Stimulated activated CD4-positive, alpha-beta T cell treated with anti-CD3 and anti-CD28 coated beads, Interleukin-12 subunit alpha, Interleukin-12 subunit beta, amount 100 ng/mL, for 24 hours (primary cell): ENCODE results near the gene KRCC1.
"Not testable (repeated sequence)": the region's sequence is repeated elsewhere in the genome, so short reads cannot be mapped to it uniquely, and the experiment has no call there.

Experiments
- DNase-seq, 2 experiments: peaks; one replicate each; pipeline ENCODE4 v3.0.0-alpha.2; 2020; ENCODE audit warnings: low read depth in 2 of 2

Gene KRCC1

DNA sequence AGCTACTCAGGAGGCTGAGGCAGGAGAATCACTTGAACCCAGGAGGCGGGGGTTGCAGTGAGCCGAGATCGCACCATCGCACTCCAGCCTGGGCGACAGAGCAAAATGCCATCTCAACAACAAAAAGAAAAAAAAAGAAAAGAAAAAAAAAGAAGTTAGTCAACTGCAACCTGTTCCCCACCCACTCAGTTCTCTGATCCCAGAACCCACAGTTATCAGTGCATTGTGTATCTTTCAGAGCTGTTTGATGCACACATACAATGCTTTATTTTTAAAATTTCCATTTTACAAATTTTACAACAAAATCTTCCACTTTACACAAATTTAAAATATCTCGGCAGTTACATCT lies 53.2 kb downstream of the KRCC1 start:
- no peak for DNase-seq

DNA sequence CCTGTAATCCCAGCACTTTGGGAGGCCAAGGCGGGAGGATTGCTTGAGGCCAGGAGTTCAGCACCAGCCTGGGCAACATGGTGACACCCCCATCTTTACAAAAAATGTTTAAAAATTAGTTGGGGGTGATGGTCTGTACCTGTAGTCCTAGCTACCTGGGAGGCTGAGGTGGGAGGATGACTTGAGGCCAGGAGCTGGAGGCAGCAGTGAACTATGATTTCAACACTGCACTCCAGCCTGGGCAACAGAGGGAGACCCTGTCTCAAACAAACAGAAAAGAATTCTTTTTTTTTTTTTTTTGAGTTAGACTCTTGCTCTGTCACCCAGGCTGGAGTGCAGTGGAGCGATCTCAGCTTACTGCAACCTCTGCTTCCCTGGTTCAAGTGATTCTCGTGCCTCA lies 55.1 kb downstream of the KRCC1 start:
- not testable (repeated sequence) for DNase-seq

DNA sequence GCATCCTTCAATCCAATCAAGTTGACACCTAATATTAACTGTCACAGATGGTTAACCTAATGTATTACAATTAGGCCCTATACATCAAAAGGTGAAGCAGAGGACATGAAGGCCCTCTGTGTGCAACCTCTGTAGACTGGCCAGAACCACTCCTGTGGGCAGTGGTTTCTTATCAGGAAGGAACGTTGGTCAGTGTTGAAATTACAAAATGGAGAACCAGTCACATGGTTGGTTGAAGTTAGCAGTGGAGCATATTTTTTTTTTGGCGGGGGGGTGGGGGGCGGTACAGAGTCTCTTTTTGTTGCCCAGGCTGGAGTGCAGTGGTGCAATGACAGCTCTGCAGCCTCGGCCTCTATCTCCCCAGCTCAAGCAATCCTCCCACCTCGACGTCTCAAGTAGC lies 59.0 kb downstream of the KRCC1 start:
- no peak for DNase-seq

GRCh38 chr2:87995756-87996155 lies 59.8 kb downstream of the KRCC1 start:
- no peak for DNase-seq

DNA sequence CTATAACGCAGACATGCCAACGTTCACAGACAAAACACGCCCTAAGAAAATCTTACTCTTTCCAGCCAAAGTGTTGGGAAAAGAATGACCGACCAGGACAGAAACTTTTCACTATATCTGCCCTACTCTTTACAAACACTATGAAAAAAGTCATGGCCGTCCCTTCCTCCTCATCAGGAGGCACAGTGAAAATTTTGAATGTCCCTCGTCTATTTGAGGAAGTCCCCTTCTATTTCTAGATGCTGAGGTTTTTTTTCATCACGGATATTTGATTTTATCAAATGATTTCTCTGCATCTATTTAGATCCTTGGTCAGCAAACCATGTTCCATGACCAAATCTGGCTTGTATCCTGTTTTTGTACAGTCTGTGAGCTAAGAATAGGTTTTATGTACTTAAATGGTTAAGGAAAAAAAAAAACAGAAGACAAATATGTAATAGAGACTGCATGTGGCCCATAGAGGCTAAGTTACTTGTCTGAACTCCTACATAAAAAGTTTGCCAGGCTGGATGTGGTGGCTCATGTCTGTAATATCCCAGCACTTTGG lies 61.2 kb downstream of the KRCC1 start:
- DNase-seq: not testable (repeated sequence)

DNA sequence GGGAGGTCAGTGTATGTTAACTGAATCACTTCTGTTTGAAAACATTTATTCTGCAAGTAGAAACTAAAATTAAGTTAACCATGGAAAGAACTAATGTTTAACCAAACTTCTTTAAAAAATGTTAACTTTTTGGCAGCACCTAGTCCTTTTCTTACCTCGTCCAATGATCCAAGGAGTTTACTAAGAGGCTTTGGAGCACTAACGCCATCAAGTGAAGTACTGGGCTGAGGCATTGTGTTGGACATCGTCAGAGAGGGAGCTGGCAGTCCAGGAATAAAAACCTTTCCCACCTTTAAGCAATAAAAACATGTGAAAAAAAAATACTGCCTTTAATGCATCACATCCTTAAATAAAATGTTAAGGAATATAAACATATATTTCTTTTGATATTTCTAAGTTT lies 63.0 kb downstream of the KRCC1 start:
- not testable (repeated sequence) for DNase-seq

GRCh38 chr2:87987473-87987872 lies 68.1 kb downstream of the KRCC1 start:
- not testable (repeated sequence) for DNase-seq

DNA sequence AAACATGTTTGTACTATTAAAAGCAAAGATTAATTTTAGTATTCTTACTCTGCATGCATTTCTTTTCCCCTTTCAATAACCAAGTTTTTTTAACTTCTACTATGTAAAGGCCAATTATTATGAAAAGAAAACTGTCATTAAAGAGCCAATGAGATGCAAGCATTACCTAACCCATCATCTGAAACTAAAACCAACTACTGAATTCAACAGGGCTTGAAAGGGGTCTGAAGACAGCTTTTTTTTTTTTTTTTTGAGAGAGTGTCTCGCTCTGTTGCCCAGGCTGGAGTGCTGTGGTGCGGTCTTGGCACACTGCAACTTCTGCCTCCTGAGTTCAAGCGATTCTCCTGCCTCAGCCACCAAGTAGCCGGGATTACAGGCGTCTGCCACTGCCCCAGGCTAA lies 69.7 kb downstream of the KRCC1 start:
- DNase-seq: not testable (repeated sequence)

- not testable (repeated sequence) for DNase-seq
These were observed 74.4 kb downstream of the KRCC1 start for GRCh38 chr2:87981182-87981581.
